HepG2 (cell line): Measurements from ENCODE around the gene HSPA6. TPM values are rescaled to one million over a fixed set of nuclear protein-coding genes. Genes with fewer than 3 reads are reported as not detected.

Experiments
- BCL6 ChIP-seq: IDR thresholded peaks from 2 replicates; pipeline ENCODE4 v1.6.1; 2016; ENCODE audit warnings: missing genetic modification reagents, missing compliant biosample characterization
- CHD4 ChIP-seq: fragments of 200-600 bp; sonication (generic); IDR thresholded peaks from 2 replicates; pipeline ENCODE4 v1.7.0; 2017; ENCODE audit warnings: mild to moderate bottlenecking, low read length, borderline replicate concordance
- NCOA1 ChIP-seq: sonication (generic); formaldehyde crosslinking; IDR thresholded peaks from 2 replicates; pipeline ENCODE4 v1.9.0; 2021; ENCODE audit warnings: missing genetic modification reagents
- NFAT5 ChIP-seq: sonication (generic); formaldehyde crosslinking; IDR thresholded peaks from 2 replicates; pipeline ENCODE4 v1.4.0; 2020; ENCODE audit warnings: missing genetic modification reagents
- RAD21 ChIP-seq: fragments of 450-650 bp; formaldehyde crosslinking; IDR thresholded peaks from 2 replicates; pipeline ENCODE4 v1.5.0; 2020; ENCODE audit warnings: mild to moderate bottlenecking
- TCF7L2 ChIP-seq: IDR thresholded peaks from 2 replicates; pipeline ENCODE4 v1.6.1; 2011; ENCODE audit warnings: mild to moderate bottlenecking, low read depth, low read length, moderate library complexity
- TEAD2 ChIP-seq: sonication (generic); formaldehyde crosslinking; IDR thresholded peaks from 2 replicates; pipeline ENCODE4 v1.9.0; 2021; ENCODE audit warnings: missing genetic modification reagents
- USF2 ChIP-seq, 2 experiments: sonication (generic) in 1 of 2; formaldehyde crosslinking in 1 of 2; IDR thresholded peaks; 2 replicates each; pipeline versions ENCODE4 v1.5.1 to v1.6.1; 2011 to 2020; ENCODE audit warnings: borderline replicate concordance in 1 of 2, low read depth in 1 of 2, low read length in 1 of 2, mild to moderate bottlenecking in 1 of 2, missing genetic modification reagents in 1 of 2, moderate library complexity in 1 of 2
- ZNF414 ChIP-seq: sonication (generic); formaldehyde crosslinking; IDR thresholded peaks from 2 replicates; pipeline ENCODE4 v1.5.0; 2020; ENCODE audit warnings: missing genetic modification reagents
- ZNF432 ChIP-seq: sonication (generic); formaldehyde crosslinking; IDR thresholded peaks from 2 replicates; pipeline ENCODE4 v1.5.0; 2020; ENCODE audit warnings: missing genetic modification reagents, mild to moderate bottlenecking, borderline replicate concordance
- ZNF574 ChIP-seq: sonication (generic); formaldehyde crosslinking; IDR thresholded peaks from 2 replicates; pipeline ENCODE4 v1.4.0; 2020; ENCODE audit warnings: missing genetic modification reagents
- ZNF687 ChIP-seq: sonication (generic); formaldehyde crosslinking; IDR thresholded peaks from 2 replicates; pipeline ENCODE4 v1.5.1; 2020; ENCODE audit warnings: mild to moderate bottlenecking, missing genetic modification reagents, moderate library complexity
- polyA plus RNA-seq, 8 experiments: library from polyadenylated mRNA; depleted of rRNA in 3 of 8; stranded (reverse) in 7 of 8; unstranded in 1 of 8; fragments of >200 nt; fragmentation: Illumina TruSeq in 4 of 8; extraction: Trizol in 4 of 8; gene quantifications; 2 replicates each; pipeline versions ENCODE4 v1.2.1 to v1.2.3, GENCODE V29; 2011 to 2016; ENCODE audit warnings: low read depth in 4 of 8, missing spikeins in 1 of 8, mixed read lengths in 1 of 8; ENCODE audit not compliant: insufficient read depth in 1 of 8
- total RNA-seq, 5 experiments: library from RNA; depleted of rRNA; stranded (reverse); fragments of >200 nt; fragmentation: Illumina TruSeq; extraction: Trizol; gene quantifications; 2 replicates each; pipeline ENCODE4 v1.2.3, GENCODE V29; 2016; ENCODE audit warnings: low read depth in 1 of 5

HSPA6 gene
- total and polyA plus RNA-seq, 2 of the 13 experiments (the other 11 are each of a cell fraction or from before 2014, with no cell fraction given) = 0.07 TPM; not detected in 1

GRCh38 chr1:161506336-161507223 lies 17.8 kb upstream of the HSPA6 start (continued):
- TF ChIP-seq USF2 (IDR thresholded peaks at IDR 0.05; ENCODE audit: low read depth, low read length) = peak; percentile 54; the same call in 1 of the 2 replicates
- TF ChIP-seq USF2 (CRISPR knock-in tag; IDR thresholded peaks at IDR 0.05; ENCODE audit: borderline replicate concordance) = no peak
- no peak for TF ChIP-seq ZNF432
- no peak for TF ChIP-seq NCOA1 (CRISPR knock-in tag)
- peak; percentile 68 for TF ChIP-seq ZNF687 (CRISPR knock-in tag)
- TF ChIP-seq ZNF414 (CRISPR knock-in tag) = no peak
- no peak for TF ChIP-seq RAD21
- no peak for TF ChIP-seq CHD4
- no peak for TF ChIP-seq TCF7L2
- no peak for TF ChIP-seq NFAT5
- TF ChIP-seq TEAD2 (CRISPR knock-in tag) = no peak
- TF ChIP-seq BCL6 (CRISPR knock-in tag) = peak; percentile 43; the same call in 1 of the 2 replicates
- peak; percentile 91 for TF ChIP-seq ZNF574
